ENCODE data around the gene HLA-DQB2. TPM values are rescaled to one million over a fixed set of nuclear protein-coding genes. Genes with fewer than 3 reads are reported as not detected.

HLA-DQB2 gene
- total and polyA plus RNA-seq, 4 donors: 2.3 to 18.1 TPM; not detected in 2

GRCh38 chr6:32738126-32738525 lies 25.2 kb downstream of the HLA-DQB2 start:
- ATAC-seq (ENCODE audit: low FRiP score) (no peak), DNase-seq (no peak)
- intact Hi-C loops (cut with DNase I): no loop called here
- 48 to 64% methylated on average over 2 of the region's 2 CpGs for WGBS, 2 donors
- Histone ChIP-seq H3K4me1 (ENCODE audit: control insufficient read depth in 1 of 2, insufficient read depth in 2 of 2, low read length in 2 of 2) (no peaks in the 10 kb centered on the region), H3K4me3 (ENCODE audit: low read length in 2 of 2) (no peak overlapping the region), H3K27me3 (ENCODE audit: control insufficient read depth in 1 of 2, insufficient read depth in 2 of 2, low read length in 1 of 2) (no peaks in the 10 kb centered on the region), H3K9me3 (ENCODE audit: control insufficient read depth, low read length) (no peaks in the 10 kb centered on the region), H3K36me3 (ENCODE audit: control insufficient read depth in 1 of 2, insufficient read depth in 2 of 2, low read length in 1 of 2) (no peaks in the 10 kb centered on the region), H3K27ac (ENCODE audit: low read depth in 1 of 2, low read length in 2 of 2) (no peak overlapping the region)

DNA sequence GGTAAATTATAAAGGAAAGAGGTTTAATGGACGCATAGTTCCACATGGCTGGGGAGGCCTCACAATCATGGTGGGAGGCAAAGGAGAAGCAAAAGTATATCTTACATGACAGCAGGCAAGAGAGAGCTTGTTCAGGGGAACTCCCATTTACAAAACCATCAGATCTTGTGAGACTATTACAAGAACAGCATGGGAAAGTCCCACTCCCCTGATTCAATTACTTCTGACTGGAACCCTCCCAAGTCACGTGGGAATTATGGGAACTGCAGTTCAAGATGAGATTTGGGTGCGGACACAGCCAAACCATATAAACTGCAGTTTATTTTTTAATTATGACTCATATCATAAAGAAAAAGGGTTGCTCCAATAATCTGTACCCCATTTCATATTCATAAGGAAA lies 44.5 kb downstream of the HLA-DQB2 start:
- ATAC-seq (ENCODE audit: low FRiP score) (no peak), DNase-seq (no peak)
- intact Hi-C loops (cut with DNase I): no loop called here
- Histone ChIP-seq H3K27me3 (ENCODE audit: control insufficient read depth in 1 of 2, insufficient read depth in 2 of 2, low read length in 1 of 2) (no peaks in the 10 kb centered on the region), H3K27ac (ENCODE audit: low read depth in 1 of 2, low read length in 2 of 2) (no peak overlapping the region), H3K36me3 (ENCODE audit: control insufficient read depth in 1 of 2, insufficient read depth in 2 of 2, low read length in 1 of 2) (no peaks in the 10 kb centered on the region), H3K4me1 (ENCODE audit: control insufficient read depth in 1 of 2, insufficient read depth in 2 of 2, low read length in 2 of 2) (no peaks in the 10 kb centered on the region), H3K4me3 (ENCODE audit: low read length in 2 of 2) (no peak overlapping the region), H3K9me3 (ENCODE audit: control insufficient read depth, low read length) (no peaks in the 10 kb centered on the region)
- WGBS, 2 donors: 66 to 68% methylated on average over 3 of the region's 3 CpGs

DNA sequence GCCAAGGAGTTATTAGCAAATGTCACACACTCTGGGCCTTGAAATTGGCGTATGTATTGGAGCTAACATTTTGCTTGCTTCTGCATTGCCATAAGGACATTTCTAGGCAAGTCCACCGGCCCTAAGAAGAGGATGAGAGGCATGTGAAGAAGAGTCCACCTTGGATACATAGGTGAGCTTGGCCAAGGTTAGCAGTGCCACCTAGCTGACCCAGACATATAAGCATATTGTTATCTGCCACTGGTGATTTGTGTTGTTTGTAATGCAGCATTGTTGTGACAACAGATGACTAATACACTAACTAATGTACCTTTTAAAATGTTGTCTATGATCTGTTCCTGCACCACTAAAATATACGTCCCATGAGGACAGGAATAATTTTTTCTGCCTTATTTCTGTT lies 46.9 kb downstream of the HLA-DQB2 start:
- H3K4me1 ChIP-seq (ENCODE audit: control insufficient read depth in 1 of 2, insufficient read depth in 2 of 2, low read length in 2 of 2): no peaks in the 10 kb centered on the region
- H3K27ac ChIP-seq (ENCODE audit: low read depth in 1 of 2, low read length in 2 of 2): no peak overlapping the region
- no peaks in the 10 kb centered on the region for H3K27me3 ChIP-seq (ENCODE audit: control insufficient read depth in 1 of 2, insufficient read depth in 2 of 2, low read length in 1 of 2)
- intact Hi-C loops (cut with DNase I): no loop called here
- H3K4me3 ChIP-seq (ENCODE audit: low read length in 2 of 2): no peak overlapping the region
- WGBS, 2 donors: 89% methylated on average over 3 of the region's 3 CpGs
- no peak for DNase-seq
- no peaks in the 10 kb centered on the region for H3K9me3 ChIP-seq (ENCODE audit: control insufficient read depth, low read length)
- no peak for ATAC-seq (ENCODE audit: low FRiP score)
- no peaks in the 10 kb centered on the region for H3K36me3 ChIP-seq (ENCODE audit: control insufficient read depth in 1 of 2, insufficient read depth in 2 of 2, low read length in 1 of 2)

GRCh38 chr6:32713241-32713640 lies 50.1 kb downstream of the HLA-DQB2 start:
- Histone ChIP-seq H3K9me3 (ENCODE audit: control insufficient read depth, low read length) (no peaks in the 10 kb centered on the region), H3K27me3 (ENCODE audit: control insufficient read depth in 1 of 2, insufficient read depth in 2 of 2, low read length in 1 of 2) (no peaks in the 10 kb centered on the region), H3K4me3 (ENCODE audit: low read length in 2 of 2) (no peak overlapping the region), H3K4me1 (ENCODE audit: control insufficient read depth in 1 of 2, insufficient read depth in 2 of 2, low read length in 2 of 2) (no peaks in the 10 kb centered on the region), H3K27ac (ENCODE audit: low read depth in 1 of 2, low read length in 2 of 2) (no peak overlapping the region), H3K36me3 (ENCODE audit: control insufficient read depth in 1 of 2, insufficient read depth in 2 of 2, low read length in 1 of 2) (no peaks in the 10 kb centered on the region)
- DNase-seq (no peak), ATAC-seq (ENCODE audit: low FRiP score) (no peak)
- intact Hi-C loops (cut with DNase I): no loop called here

- Histone ChIP-seq H3K36me3 (ENCODE audit: control insufficient read depth in 1 of 2, insufficient read depth in 2 of 2, low read length in 1 of 2) (no peaks in the 10 kb centered on the region), H3K4me3 (ENCODE audit: low read length in 2 of 2) (no peak overlapping the region), H3K9me3 (ENCODE audit: control insufficient read depth, low read length) (peaks cover 2% of the 10 kb centered on the region), H3K27me3 (ENCODE audit: control insufficient read depth in 1 of 2, insufficient read depth in 2 of 2, low read length in 1 of 2) (no peaks in the 10 kb centered on the region), H3K27ac (ENCODE audit: low read depth in 1 of 2, low read length in 2 of 2) (no peak overlapping the region), H3K4me1 (ENCODE audit: control insufficient read depth in 1 of 2, insufficient read depth in 2 of 2, low read length in 2 of 2) (no peaks in the 10 kb centered on the region)
- DNase-seq (no peak), ATAC-seq (ENCODE audit: low FRiP score) (no peak)
- intact Hi-C loops (cut with DNase I): no loop called here
These were observed 53.7 kb downstream of the HLA-DQB2 start for GRCh38 chr6:32709625-32710024.

Small RNAs within 50 kb of the gene (microRNA-seq; reads per million reads assigned to microRNA genes)
- gene MIR3135B: 0 reads per million in 2 donors

Other genes with a start within 250 kb of the HLA-DQB2 start
- gene HLA-DRB5, start 233.2 kb downstream of the HLA-DQB2 start, total RNA-seq: 100 to 1,000 TPM in 1 of 2 donors, 10 to 100 TPM in 1; 91.1 to 127 TPM
- gene HLA-DRB5, start 233.2 kb downstream of the HLA-DQB2 start, polyA plus RNA-seq: under 1 TPM; 0.15 to 0.88 TPM
- 100 to 1,000 TPM; 142 to 157 TPM for gene HLA-DRB1, start 173.7 kb downstream of the HLA-DQB2 start, total RNA-seq
- 10 to 100 TPM; 18.5 to 85.1 TPM for gene HLA-DRB1, start 173.7 kb downstream of the HLA-DQB2 start, polyA plus RNA-seq
- 10 to 100 TPM; 27.0 to 46.2 TPM for gene HLA-DQA1, start 126.1 kb downstream of the HLA-DQB2 start, total RNA-seq
- gene HLA-DQA1, start 126.1 kb downstream of the HLA-DQB2 start, polyA plus RNA-seq: 10 to 100 TPM in 1 of 2 donors, 1 to 10 TPM in 1; 9.3 to 38.4 TPM
- gene HLA-DQB1, start 96.9 kb downstream of the HLA-DQB2 start, total RNA-seq: 10 to 100 TPM; 35.9 to 43.4 TPM
- gene HLA-DQB1, start 96.9 kb downstream of the HLA-DQB2 start, polyA plus RNA-seq: 10 to 100 TPM; 10.8 to 28.5 TPM
- gene HLA-DQA2, start 22.1 kb downstream of the HLA-DQB2 start, total RNA-seq: 10 to 100 TPM in 1 of 2 donors, 1 to 10 TPM in 1; 2.2 to 18.5 TPM
- not detected for gene HLA-DQA2, start 22.1 kb downstream of the HLA-DQB2 start, polyA plus RNA-seq
- 1 to 10 TPM in 1 of 2 donors, under 1 TPM in 1; 0.62 to 2.8 TPM for gene HLA-DOB, start 53.5 kb upstream of the HLA-DQB2 start, total RNA-seq
- gene HLA-DOB, start 53.5 kb upstream of the HLA-DQB2 start, polyA plus RNA-seq: under 1 TPM in 1 of 2 donors, not detected in 1; 0.26 TPM
- gene TAP2, start 75.2 kb upstream of the HLA-DQB2 start, total RNA-seq: 10 to 100 TPM; 26.5 to 48.1 TPM
- gene TAP2, start 75.2 kb upstream of the HLA-DQB2 start, polyA plus RNA-seq: 10 to 100 TPM in 1 of 2 donors, 1 to 10 TPM in 1; 2.5 to 25.6 TPM
- gene PSMB8, start 80.5 kb upstream of the HLA-DQB2 start, total RNA-seq: 10 to 100 TPM; 40.8 to 58.4 TPM
- gene PSMB8, start 80.5 kb upstream of the HLA-DQB2 start, polyA plus RNA-seq: 10 to 100 TPM; 59.6 to 69.7 TPM
- 10 to 100 TPM; 39.4 to 42.1 TPM for gene TAP1, start 90.2 kb upstream of the HLA-DQB2 start, total RNA-seq
- 10 to 100 TPM; 14.4 to 48.3 TPM for gene TAP1, start 90.2 kb upstream of the HLA-DQB2 start, polyA plus RNA-seq
- 10 to 100 TPM; 24.9 to 42.8 TPM for gene PSMB9, start 90.7 kb upstream of the HLA-DQB2 start, total RNA-seq
- gene PSMB9, start 90.7 kb upstream of the HLA-DQB2 start, polyA plus RNA-seq: 10 to 100 TPM; 27.9 to 38.8 TPM
- 10 to 100 TPM; 20.1 to 73.1 TPM for gene HLA-DMB, start 177.5 kb upstream of the HLA-DQB2 start, total RNA-seq
- 10 to 100 TPM in 1 of 2 donors, 1 to 10 TPM in 1; 3.6 to 35.7 TPM for gene HLA-DMB, start 177.5 kb upstream of the HLA-DQB2 start, polyA plus RNA-seq
- gene HLA-DMA, start 189.6 kb upstream of the HLA-DQB2 start, total RNA-seq: 100 to 1,000 TPM in 1 of 2 donors, 10 to 100 TPM in 1; 36.9 to 109 TPM
- 10 to 100 TPM in 1 of 2 donors, 1 to 10 TPM in 1; 9.8 to 33.3 TPM for gene HLA-DMA, start 189.6 kb upstream of the HLA-DQB2 start, polyA plus RNA-seq
- gene BRD2, start 205.1 kb upstream of the HLA-DQB2 start, total RNA-seq: 100 to 1,000 TPM; 166 to 181 TPM
- 100 to 1,000 TPM in 1 of 2 donors, 10 to 100 TPM in 1; 71.0 to 145 TPM for gene BRD2, start 205.1 kb upstream of the HLA-DQB2 start, polyA plus RNA-seq
- gene HLA-DOA, start 246.1 kb upstream of the HLA-DQB2 start, total RNA-seq: 10 to 100 TPM; 10.4 to 16.7 TPM
- gene HLA-DOA, start 246.1 kb upstream of the HLA-DQB2 start, polyA plus RNA-seq: 1 to 10 TPM in 1 of 2 donors, under 1 TPM in 1; 0.28 to 2.8 TPM